Measurements from ENCODE around the gene EFNA5. TPM values are rescaled to one million over a fixed set of nuclear protein-coding genes. Genes with fewer than 3 reads are reported as not detected.

The EFNA5 gene
- total and polyA plus RNA-seq, 2 donors, result 1.7 to 3.6 TPM

GRCh38 chr5:107655831-107656230, 14.9 kb downstream of the EFNA5 start:
- 95% methylated on average over 3 of the region's 3 CpGs for WGBS
- no peaks in the 10 kb centered on the region for H3K9me3 ChIP-seq (ENCODE audit: control insufficient read depth in 2 of 2, insufficient read depth in 1 of 2, low read length in 1 of 2)
- H3K4me1 ChIP-seq (ENCODE audit: control insufficient read depth in 2 of 2, insufficient read depth in 2 of 2, low read length in 2 of 2), result no peaks in the 10 kb centered on the region
- H3K27me3 ChIP-seq (ENCODE audit: control insufficient read depth in 2 of 2, insufficient read depth in 1 of 2, low read length in 1 of 2), result peaks cover 0 to 6% of the 10 kb centered on the region in 2 donors
- DNase-seq (ENCODE audit: low read depth in 6 of 9, low spot score in 9 of 9), result no peak
- H3K27ac ChIP-seq (ENCODE audit: low read depth in 1 of 2, low read length in 1 of 2), result no peak overlapping the region
- no peaks in the 10 kb centered on the region for H3K36me3 ChIP-seq (ENCODE audit: control insufficient read depth in 2 of 2, insufficient read depth in 2 of 2, low read length in 1 of 2)
- no peak overlapping the region for H3K4me3 ChIP-seq (ENCODE audit: low read length in 2 of 2)

- Histone ChIP-seq H3K4me1 (ENCODE audit: control insufficient read depth in 2 of 2, insufficient read depth in 2 of 2, low read length in 2 of 2) (no peaks in the 10 kb centered on the region), H3K27me3 (ENCODE audit: control insufficient read depth in 2 of 2, insufficient read depth in 1 of 2, low read length in 1 of 2) (peaks cover 0 to 4% of the 10 kb centered on the region in 2 donors), H3K27ac (ENCODE audit: low read depth in 1 of 2, low read length in 1 of 2) (no peak overlapping the region), H3K4me3 (ENCODE audit: low read length in 2 of 2) (no peak overlapping the region), H3K36me3 (ENCODE audit: control insufficient read depth in 2 of 2, insufficient read depth in 2 of 2, low read length in 1 of 2) (no peaks in the 10 kb centered on the region), H3K9me3 (ENCODE audit: control insufficient read depth in 2 of 2, insufficient read depth in 1 of 2, low read length in 1 of 2) (no peaks in the 10 kb centered on the region)
- DNase-seq (ENCODE audit: low read depth in 6 of 9, low spot score in 9 of 9), result no peak
- 99% methylated on average over 1 of the region's 1 CpG for WGBS
Measured at GRCh38 chr5:107654827-107655226, 15.9 kb downstream of the EFNA5 start.

GRCh38 chr5:107653685-107654084, 17.1 kb downstream of the EFNA5 start:
- no peaks in the 10 kb centered on the region for H3K9me3 ChIP-seq (ENCODE audit: control insufficient read depth in 2 of 2, insufficient read depth in 1 of 2, low read length in 1 of 2)
- no peak for DNase-seq (ENCODE audit: low read depth in 6 of 9, low spot score in 9 of 9)
- WGBS, result 87% methylated on average over 2 of the region's 2 CpGs
- no peaks in the 10 kb centered on the region for H3K36me3 ChIP-seq (ENCODE audit: control insufficient read depth in 2 of 2, insufficient read depth in 2 of 2, low read length in 1 of 2)
- no peak overlapping the region for H3K4me3 ChIP-seq (ENCODE audit: low read length in 2 of 2)
- no peaks in the 10 kb centered on the region for H3K4me1 ChIP-seq (ENCODE audit: control insufficient read depth in 2 of 2, insufficient read depth in 2 of 2, low read length in 2 of 2)
- no peak overlapping the region for H3K27ac ChIP-seq (ENCODE audit: low read depth in 1 of 2, low read length in 1 of 2)
- peaks cover 0 to 4% of the 10 kb centered on the region in 2 donors for H3K27me3 ChIP-seq (ENCODE audit: control insufficient read depth in 2 of 2, insufficient read depth in 1 of 2, low read length in 1 of 2)

GRCh38 chr5:107652839-107653607, 17.7 kb downstream of the EFNA5 start:
- Histone ChIP-seq H3K4me1 (ENCODE audit: control insufficient read depth in 2 of 2, insufficient read depth in 2 of 2, low read length in 2 of 2) (no peaks in the 10 kb centered on the region), H3K9me3 (ENCODE audit: control insufficient read depth in 2 of 2, insufficient read depth in 1 of 2, low read length in 1 of 2) (no peaks in the 10 kb centered on the region), H3K27me3 (ENCODE audit: control insufficient read depth in 2 of 2, insufficient read depth in 1 of 2, low read length in 1 of 2) (peaks cover 0 to 2% of the 10 kb centered on the region in 2 donors), H3K36me3 (ENCODE audit: control insufficient read depth in 2 of 2, insufficient read depth in 2 of 2, low read length in 1 of 2) (no peaks in the 10 kb centered on the region), H3K27ac (ENCODE audit: low read depth in 1 of 2, low read length in 1 of 2) (no peak overlapping the region), H3K4me3 (ENCODE audit: low read length in 2 of 2) (no peak overlapping the region)
- no peak for DNase-seq (ENCODE audit: low read depth in 6 of 9, low spot score in 9 of 9)
- 81% methylated on average over 4 of the region's 4 CpGs for whole genome bisulfite sequencing

- Histone ChIP-seq H3K27ac (ENCODE audit: low read depth in 1 of 2, low read length in 1 of 2) (no peak overlapping the region), H3K27me3 (ENCODE audit: control insufficient read depth in 2 of 2, insufficient read depth in 1 of 2, low read length in 1 of 2) (peaks cover 0 to 2% of the 10 kb centered on the region in 2 donors), H3K4me3 (ENCODE audit: low read length in 2 of 2) (no peak overlapping the region), H3K4me1 (ENCODE audit: control insufficient read depth in 2 of 2, insufficient read depth in 2 of 2, low read length in 2 of 2) (no peaks in the 10 kb centered on the region), H3K9me3 (ENCODE audit: control insufficient read depth in 2 of 2, insufficient read depth in 1 of 2, low read length in 1 of 2) (no peaks in the 10 kb centered on the region), H3K36me3 (ENCODE audit: control insufficient read depth in 2 of 2, insufficient read depth in 2 of 2, low read length in 1 of 2) (no peaks in the 10 kb centered on the region)
- 96% methylated on average over 1 of the region's 1 CpG for WGBS
- no peak for DNase-seq (ENCODE audit: low read depth in 6 of 9, low spot score in 9 of 9)
Measured at GRCh38 chr5:107652408-107652807, 18.3 kb downstream of the EFNA5 start.

GRCh38 chr5:107651325-107651724, 19.4 kb downstream of the EFNA5 start:
- H3K4me1 ChIP-seq (ENCODE audit: control insufficient read depth in 2 of 2, insufficient read depth in 2 of 2, low read length in 2 of 2), result no peaks in the 10 kb centered on the region
- H3K9me3 ChIP-seq (ENCODE audit: control insufficient read depth in 2 of 2, insufficient read depth in 1 of 2, low read length in 1 of 2), result no peaks in the 10 kb centered on the region
- DNase-seq (ENCODE audit: low read depth in 6 of 9, low spot score in 9 of 9), result no peak
- no peaks in the 10 kb centered on the region for H3K36me3 ChIP-seq (ENCODE audit: control insufficient read depth in 2 of 2, insufficient read depth in 2 of 2, low read length in 1 of 2)
- no peak overlapping the region for H3K4me3 ChIP-seq (ENCODE audit: low read length in 2 of 2)
- peaks cover 0 to 2% of the 10 kb centered on the region in 2 donors for H3K27me3 ChIP-seq (ENCODE audit: control insufficient read depth in 2 of 2, insufficient read depth in 1 of 2, low read length in 1 of 2)
- no peak overlapping the region for H3K27ac ChIP-seq (ENCODE audit: low read depth in 1 of 2, low read length in 1 of 2)
- 97% methylated on average over 6 of the region's 6 CpGs for WGBS

- Histone ChIP-seq H3K4me3 (ENCODE audit: low read length in 2 of 2) (no peak overlapping the region), H3K27me3 (ENCODE audit: control insufficient read depth in 2 of 2, insufficient read depth in 1 of 2, low read length in 1 of 2) (no peaks in the 10 kb centered on the region), H3K27ac (ENCODE audit: low read depth in 1 of 2, low read length in 1 of 2) (no peak overlapping the region), H3K9me3 (ENCODE audit: control insufficient read depth in 2 of 2, insufficient read depth in 1 of 2, low read length in 1 of 2) (no peaks in the 10 kb centered on the region), H3K36me3 (ENCODE audit: control insufficient read depth in 2 of 2, insufficient read depth in 2 of 2, low read length in 1 of 2) (no peaks in the 10 kb centered on the region), H3K4me1 (ENCODE audit: control insufficient read depth in 2 of 2, insufficient read depth in 2 of 2, low read length in 2 of 2) (no peaks in the 10 kb centered on the region)
- DNase-seq (ENCODE audit: low read depth in 6 of 9, low spot score in 9 of 9), result no peak
Measured at GRCh38 chr5:107646418-107646817, 24.3 kb downstream of the EFNA5 start.

GRCh38 chr5:107640568-107640967, 30.2 kb downstream of the EFNA5 start:
- WGBS, result 90% methylated on average over 3 of the region's 3 CpGs

GRCh38 chr5:107639990-107640389, 30.7 kb downstream of the EFNA5 start:
- Histone ChIP-seq H3K4me3 (ENCODE audit: low read length in 2 of 2) (no peak overlapping the region), H3K36me3 (ENCODE audit: control insufficient read depth in 2 of 2, insufficient read depth in 2 of 2, low read length in 1 of 2) (no peaks in the 10 kb centered on the region), H3K27ac (ENCODE audit: low read depth in 1 of 2, low read length in 1 of 2) (no peak overlapping the region), H3K9me3 (ENCODE audit: control insufficient read depth in 2 of 2, insufficient read depth in 1 of 2, low read length in 1 of 2) (no peaks in the 10 kb centered on the region), H3K4me1 (ENCODE audit: control insufficient read depth in 2 of 2, insufficient read depth in 2 of 2, low read length in 2 of 2) (no peaks in the 10 kb centered on the region), H3K27me3 (ENCODE audit: control insufficient read depth in 2 of 2, insufficient read depth in 1 of 2, low read length in 1 of 2) (no peaks in the 10 kb centered on the region)
- WGBS, result 85% methylated on average over 3 of the region's 3 CpGs
- DNase-seq (ENCODE audit: low read depth in 6 of 9, low spot score in 9 of 9), result no peak

More at GRCh38 chr5:107640568-107640967, 30.2 kb downstream of the EFNA5 start:
- H3K4me3 ChIP-seq (ENCODE audit: low read length in 2 of 2), result no peak overlapping the region
- no peaks in the 10 kb centered on the region for H3K9me3 ChIP-seq (ENCODE audit: control insufficient read depth in 2 of 2, insufficient read depth in 1 of 2, low read length in 1 of 2)
- H3K27ac ChIP-seq (ENCODE audit: low read depth in 1 of 2, low read length in 1 of 2), result no peak overlapping the region
- no peak for DNase-seq (ENCODE audit: low read depth in 6 of 9, low spot score in 9 of 9)
- no peaks in the 10 kb centered on the region for H3K27me3 ChIP-seq (ENCODE audit: control insufficient read depth in 2 of 2, insufficient read depth in 1 of 2, low read length in 1 of 2)
- H3K36me3 ChIP-seq (ENCODE audit: control insufficient read depth in 2 of 2, insufficient read depth in 2 of 2, low read length in 1 of 2), result no peaks in the 10 kb centered on the region
- H3K4me1 ChIP-seq (ENCODE audit: control insufficient read depth in 2 of 2, insufficient read depth in 2 of 2, low read length in 2 of 2), result no peaks in the 10 kb centered on the region
